ENCODE measurements around the gene PTPRN2.

- TF ChIP-seq EZH2 (IDR thresholded peaks at IDR 0.05; ENCODE audit: low read depth): no peak
- TF ChIP-seq CTCF (conservative IDR thresholded peaks at IDR 0.05): no peak
Observed at GRCh38 chr7:158174947-158175346, 412.7 kb downstream of the PTPRN2 start.

All from PC-9 (cell line).